Fibroblast of lung (primary cell): ENCODE results near the gene TBC1D5. TPM values are rescaled to one million over a fixed set of nuclear protein-coding genes. Genes with fewer than 3 reads are reported as not detected.
"Not testable (repeated sequence)": the region's sequence is repeated elsewhere in the genome, so short reads cannot be mapped to it uniquely, and the experiment has no call there.

ENCODE experiments used
- DNase-seq, 2 donors: peaks; one replicate each; pipeline versions ENCODE4 v3.0.0 to v3.0.0-alpha.2; 2010; ENCODE audit warnings: low read depth in 2 of 2
- H2AFZ ChIP-seq: 2 replicates; pipeline ENCODE4 v1.5.1; 2012; ENCODE audit warnings: low read length, control low read depth, inconsistent platforms
- H3K27ac ChIP-seq: 2 replicates; pipeline ENCODE4 v1.5.1; 2011; ENCODE audit warnings: low read length, control low read depth; ENCODE audit not compliant: insufficient read depth
- H3K27me3 ChIP-seq: 2 replicates; pipeline ENCODE4 v1.5.1; 2011; ENCODE audit warnings: mild to moderate bottlenecking, low read length; ENCODE audit not compliant: control insufficient read depth, insufficient read depth
- H3K36me3 ChIP-seq: 2 replicates; pipeline ENCODE4 v1.5.1; 2011; ENCODE audit warnings: low read length; ENCODE audit not compliant: control insufficient read depth, insufficient read depth
- H3K4me1 ChIP-seq: 2 replicates; pipeline ENCODE4 v1.5.1; 2011; ENCODE audit warnings: low read length; ENCODE audit not compliant: control insufficient read depth, insufficient read depth; ENCODE audit errors: extremely low read depth
- H3K4me2 ChIP-seq: 2 replicates; pipeline ENCODE4 v1.5.1; 2011; ENCODE audit warnings: low read length, control low read depth; ENCODE audit not compliant: insufficient read depth; ENCODE audit errors: extremely low read depth
- H3K4me3 ChIP-seq, 4 experiments: fragments of 200-600 bp in 1 of 4; sonication (generic) in 1 of 4; replicated peaks in 1 of 4; 2 replicates each; pipeline ENCODE4 v1.5.1; 2011 to 2016; ENCODE audit warnings: low read length in 4 of 4, low read depth in 3 of 4, mild to moderate bottlenecking in 3 of 4, control low read depth in 2 of 4, inconsistent platforms in 1 of 4, mixed read lengths in 1 of 4; ENCODE audit not compliant: insufficient read depth in 1 of 4; ENCODE audit errors: control extremely low read depth in 1 of 4
- H3K79me2 ChIP-seq: 2 replicates; pipeline ENCODE4 v1.5.1; 2012; ENCODE audit warnings: mild to moderate bottlenecking, low read length, inconsistent platforms; ENCODE audit not compliant: control insufficient read depth, insufficient read depth
- H3K9ac ChIP-seq: 2 replicates; pipeline ENCODE4 v1.5.1; 2011; ENCODE audit warnings: mild to moderate bottlenecking, low read length, control low read depth; ENCODE audit not compliant: insufficient read depth
- H3K9me3 ChIP-seq: 2 replicates; pipeline ENCODE4 v1.5.1; 2012; ENCODE audit warnings: low read depth, low read length; ENCODE audit not compliant: control insufficient read depth, insufficient read depth
- H4K20me1 ChIP-seq: 2 replicates; pipeline ENCODE4 v1.5.1; 2011; ENCODE audit warnings: low read length; ENCODE audit not compliant: control insufficient read depth, insufficient read depth; ENCODE audit errors: extremely low read depth
- CTCF ChIP-seq, 2 donors: IDR thresholded peaks in 1 of 2; conservative IDR thresholded peaks in 1 of 2; 1 replicate in 1 of 2; 2 replicates in 1 of 2; pipeline ENCODE4 v1.5.1; 2011 to 2012; ENCODE audit warnings: low read length in 2 of 2, control low read depth in 1 of 2, inconsistent platforms in 1 of 2, low read depth in 1 of 2, mild to moderate bottlenecking in 1 of 2
- EZH2 ChIP-seq: IDR thresholded peaks from 2 replicates; pipeline ENCODE4 v1.5.1; 2012; ENCODE audit warnings: low read length, control low read depth, mild to moderate bottlenecking; ENCODE audit errors: missing control alignments
- polyA minus RNA-seq: library from RNA; depleted of rRNA, polyadenylated mRNA; stranded (reverse); fragments of >200 nt; gene quantifications from 2 replicates; pipeline ENCODE4 v1.2.3, GENCODE V29; 2011; ENCODE audit warnings: low replicate concordance
- polyA plus RNA-seq, 2 donors: library from polyadenylated mRNA; depleted of rRNA in 1 of 2; stranded (reverse) in 1 of 2; unstranded in 1 of 2; fragments of >200 nt; gene quantifications; 2 replicates each; pipeline ENCODE4 v1.2.1, GENCODE V29; 2011 to 2012; ENCODE audit warnings: missing spikeins in 1 of 2
- total RNA-seq: library from RNA; depleted of rRNA; stranded (reverse); fragments of >200 nt; gene quantifications from 2 replicates; pipeline ENCODE4 v1.2.1, GENCODE V29; 2014

TBC1D5 gene
- total RNA-seq, result 112 and 129 TPM in 2 replicates
- polyA plus RNA-seq, result 43.6 and 48.7 TPM in 2 replicates
- 26.3 and 29.0 TPM in 2 replicates for polyA plus RNA-seq (2012)
- polyA minus RNA-seq, result 30.6 and 42.5 TPM in 2 replicates

- TF ChIP-seq CTCF (conservative IDR thresholded peaks at IDR 0.05 in 1 of 2, IDR thresholded peaks at IDR 0.05 in 1 of 2; ENCODE audit: low read depth in 1 of 2, low read length in 2 of 2) (no peak), EZH2 (no peak)
- H3K27ac ChIP-seq, result peak within 1 kb of the TSS; percentile 89
- H3K4me1 ChIP-seq, result peaks cover 6% of the 10 kb centered on the region
- peak within 1 kb of the TSS; percentile 92 for H3K4me2 ChIP-seq
- H3K4me3 ChIP-seq, result peak within 1 kb of the TSS; percentile 73 to 89 (median 80)
- H3K79me2 ChIP-seq, result peaks cover 28% of the 10 kb centered on the region
- no peaks in the 10 kb centered on the region for H3K9me3 ChIP-seq
- H3K36me3 ChIP-seq, result no peaks in the 10 kb centered on the region
- no peaks in the 10 kb centered on the region for H4K20me1 ChIP-seq
- H3K9ac ChIP-seq, result peak within 1 kb of the TSS; percentile 86
- H3K27me3 ChIP-seq, result no peaks in the 10 kb centered on the region
- DNase-seq, result peak; percentile 96 to 98
- H2AFZ ChIP-seq, result peak within 1 kb of the TSS; percentile 97
These were observed at the start of gene TBC1D5 for GRCh38 chr3:17742102-17742879. Gene TBC1D5, minus strand, starts transcription at chr3:17742631. Its CDS starts 234,061 bp downstream, at chr3:17508570.

DNA sequence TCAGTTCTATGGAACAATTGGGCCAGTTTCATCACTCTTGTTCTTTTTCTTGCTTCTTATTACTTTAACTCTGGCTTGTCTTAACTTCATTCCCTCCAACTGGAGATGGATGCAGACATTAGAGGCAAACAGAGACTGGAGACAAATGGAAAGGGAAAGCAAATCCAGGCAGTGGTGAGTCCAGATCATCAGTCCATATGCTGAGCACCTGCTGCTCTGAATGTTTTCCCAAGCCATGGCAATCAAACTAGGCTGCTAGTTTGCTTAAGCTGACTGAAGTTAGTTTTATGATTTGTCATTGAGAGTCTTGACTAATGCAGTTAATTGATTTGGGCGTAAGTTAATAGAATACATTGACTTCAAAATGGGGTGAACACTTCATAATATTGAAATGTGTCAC lies 41.0 kb upstream of the TBC1D5 start:
- Histone ChIP-seq H3K79me2 (no peaks in the 10 kb centered on the region), H3K36me3 (no peaks in the 10 kb centered on the region), H3K27me3 (no peaks in the 10 kb centered on the region), H3K9ac (no peak overlapping the region), H3K4me1 (no peaks in the 10 kb centered on the region), H2AFZ (no peak overlapping the region), H3K4me3 (no peak overlapping the region), H4K20me1 (no peaks in the 10 kb centered on the region), H3K4me2 (no peak overlapping the region), H3K27ac (no peak overlapping the region), H3K9me3 (no peaks in the 10 kb centered on the region)
- no peak for DNase-seq
- no peak for TF ChIP-seq CTCF (conservative IDR thresholded peaks at IDR 0.05 in 1 of 2, IDR thresholded peaks at IDR 0.05 in 1 of 2; ENCODE audit: low read depth in 1 of 2, low read length in 2 of 2)
- no peak for TF ChIP-seq EZH2

DNA sequence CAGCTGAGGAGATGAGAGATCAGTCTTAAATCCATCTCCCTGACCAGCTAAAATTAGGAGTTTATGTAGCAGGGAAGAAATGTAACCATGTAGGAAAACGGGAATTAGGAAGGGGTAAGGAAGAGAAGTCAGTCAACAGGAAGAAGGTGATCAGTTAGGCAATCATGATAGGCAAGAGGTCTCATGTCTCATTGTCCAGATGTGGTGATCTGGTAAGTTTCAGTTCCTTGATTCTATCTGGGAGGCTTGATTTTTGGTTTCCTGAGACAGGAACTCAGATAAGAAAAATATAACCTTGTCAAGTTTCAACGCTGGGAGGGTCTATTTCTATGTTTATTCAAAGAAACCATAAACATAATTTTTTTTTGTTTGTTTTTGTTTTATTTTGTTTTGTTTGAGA lies 40.3 kb upstream of the TBC1D5 start:
- no peaks in the 10 kb centered on the region for H3K4me1 ChIP-seq
- H3K4me3 ChIP-seq, result no peak overlapping the region
- no peak overlapping the region for H2AFZ ChIP-seq
- no peak overlapping the region for H3K4me2 ChIP-seq
- no peak overlapping the region for H3K27ac ChIP-seq
- no peaks in the 10 kb centered on the region for H3K36me3 ChIP-seq
- H4K20me1 ChIP-seq, result no peaks in the 10 kb centered on the region
- H3K27me3 ChIP-seq, result no peaks in the 10 kb centered on the region
- H3K79me2 ChIP-seq, result no peaks in the 10 kb centered on the region
- no peak overlapping the region for H3K9ac ChIP-seq
- no peak for DNase-seq
- no peaks in the 10 kb centered on the region for H3K9me3 ChIP-seq
- TF ChIP-seq EZH2, result no peak
- TF ChIP-seq CTCF (conservative IDR thresholded peaks at IDR 0.05 in 1 of 2, IDR thresholded peaks at IDR 0.05 in 1 of 2; ENCODE audit: low read depth in 1 of 2, low read length in 2 of 2), result no peak

DNA sequence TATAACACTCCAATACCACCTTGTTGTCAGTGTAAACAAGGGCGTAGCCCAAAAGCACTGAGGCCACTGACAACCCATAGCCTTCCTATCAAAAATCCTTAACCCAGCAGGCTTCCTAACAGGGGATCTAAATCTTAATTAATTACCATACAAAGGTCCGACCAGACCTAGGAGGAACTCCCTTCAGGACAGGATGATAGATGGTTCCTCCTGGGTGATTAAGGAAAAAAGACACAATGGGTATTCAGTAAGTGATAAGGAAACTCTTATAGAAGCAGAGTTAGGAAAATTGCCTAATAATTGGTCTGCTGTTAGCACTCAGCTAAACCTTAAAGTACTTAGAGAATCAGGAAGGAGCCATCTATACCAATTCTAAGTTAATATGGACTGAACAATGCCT lies 37.9 kb upstream of the TBC1D5 start:
- H2AFZ ChIP-seq, H3K4me2 ChIP-seq, H3K4me3 ChIP-seq, H3K36me3 ChIP-seq, H4K20me1 ChIP-seq, H3K4me1 ChIP-seq, H3K9me3 ChIP-seq, DNase-seq, H3K27me3 ChIP-seq, H3K9ac ChIP-seq, H3K27ac ChIP-seq, H3K79me2 ChIP-seq: not testable (repeated sequence)
